ENCODE measurements around the gene DNTT. TPM values are rescaled to one million over a fixed set of nuclear protein-coding genes. Genes with fewer than 3 reads are reported as not detected.

Gene DNTT
- polyA plus RNA-seq, 1 donor = 0.11 TPM

GRCh38 chr10:96342402-96342801 is 38.2 kb downstream of the DNTT start:
- no peak for DNase-seq (ENCODE audit: low read depth)

- DNase-seq (ENCODE audit: low read depth) = no peak
Observed at GRCh38 chr10:96344178-96344577, 39.9 kb downstream of the DNTT start.

- no peak for DNase-seq (ENCODE audit: low read depth)
Observed at GRCh38 chr10:96345222-96345621, 41.0 kb downstream of the DNTT start.

GRCh38 chr10:96346295-96346694 is 42.1 kb downstream of the DNTT start:
- DNase-seq (ENCODE audit: low read depth) = no peak

GRCh38 chr10:96352027-96352426 is 47.8 kb downstream of the DNTT start:
- DNase-seq (ENCODE audit: low read depth) = no peak

- DNase-seq (ENCODE audit: low read depth) = no peak
Observed at GRCh38 chr10:96352582-96352981, 48.3 kb downstream of the DNTT start.

- DNase-seq (ENCODE audit: low read depth) = no peak
Observed at GRCh38 chr10:96357038-96357620, 52.9 kb downstream of the DNTT start.

GRCh38 chr10:96358851-96359540 is 54.8 kb downstream of the DNTT start, which contains the start of gene OPALIN:
TSS of gene OPALIN (minus strand) at chr10:96359002. CDS start at chr10:96358896, 106 bp downstream.
- no peak for DNase-seq (ENCODE audit: low read depth)

GRCh38 chr10:96359616-96360015 is 55.4 kb downstream of the DNTT start:
- no peak for DNase-seq (ENCODE audit: low read depth)

GRCh38 chr10:96360331-96360730 is 56.1 kb downstream of the DNTT start:
- DNase-seq (ENCODE audit: low read depth) = no peak

GRCh38 chr10:96360766-96361165 is 56.5 kb downstream of the DNTT start:
- DNase-seq (ENCODE audit: low read depth) = no peak

GRCh38 chr10:96365571-96365970 is 61.3 kb downstream of the DNTT start:
- no peak for DNase-seq (ENCODE audit: low read depth)

GRCh38 chr10:96366508-96366907 is 62.3 kb downstream of the DNTT start:
- DNase-seq (ENCODE audit: low read depth) = no peak

- no peak for DNase-seq (ENCODE audit: low read depth)
Observed at GRCh38 chr10:96367470-96367869, 63.2 kb downstream of the DNTT start.

GRCh38 chr10:96368971-96369370 is 64.7 kb downstream of the DNTT start:
- DNase-seq (ENCODE audit: low read depth) = no peak

GRCh38 chr10:96369890-96370583 is 65.8 kb downstream of the DNTT start:
- DNase-seq (ENCODE audit: low read depth) = no peak

- DNase-seq (ENCODE audit: low read depth) = no peak
Observed at GRCh38 chr10:96370584-96371157, 66.4 kb downstream of the DNTT start.

- DNase-seq (ENCODE audit: low read depth) = no peak
Observed at GRCh38 chr10:96371356-96371755, 67.1 kb downstream of the DNTT start.

GRCh38 chr10:96374004-96374403 is 69.8 kb downstream of the DNTT start:
- DNase-seq (ENCODE audit: low read depth) = no peak

GRCh38 chr10:96374639-96374984 is 70.4 kb downstream of the DNTT start:
- no peak for DNase-seq (ENCODE audit: low read depth)

GRCh38 chr10:96374985-96375830 is 71.0 kb downstream of the DNTT start:
- DNase-seq (ENCODE audit: low read depth) = peak; percentile 62

GRCh38 chr10:96376483-96376882 is 72.2 kb downstream of the DNTT start:
- no peak for DNase-seq (ENCODE audit: low read depth)

All from forelimb muscle (tissue), 1 donor.